IMR-90 (cell line): Measurements from ENCODE around the gene CD3E. TPM values are rescaled to one million over a fixed set of nuclear protein-coding genes. Genes with fewer than 3 reads are reported as not detected.

ENCODE experiments used
- ATAC-seq: fragments of 200-7000 bp; cut with Tn5 transposase; 2 replicates; pipeline ENCODE4 v1.9.1; 2020; ENCODE audit warnings: low read depth, mild to moderate bottlenecking, moderate library complexity
- BruUV-seq: library from RNA; stranded (reverse); fragments of 400-500 nt; replicated peaks from 2 replicates; lab custom pipeline; 2021; lab: Mats Ljungman, UMichigan
- CTCF ChIA-PET: fragments of 300-600 bp; formaldehyde crosslinking; extraction: SDS; loops from one replicate; lab custom pipeline; 2021; ENCODE audit warnings: antibody characterized with exemption; lab: Yijun Ruan, JAX
- POLR2A ChIA-PET: fragments of 300-600 bp; sonication (Branson Sonifier 250); formaldehyde crosslinking; loops from one replicate; lab custom pipeline; 2022; ENCODE audit warnings: antibody characterized with exemption; ENCODE audit not compliant: unreplicated experiment; lab: Charles Lee
- DNase-seq: peaks from one replicate; pipeline ENCODE4 v3.0.0; 2013
- H2AFZ ChIP-seq: replicated peaks from 2 replicates; pipeline ENCODE3; 2013; ENCODE audit warnings: low read length, mild to moderate bottlenecking; ENCODE audit not compliant: poor library complexity
- H2AK5ac ChIP-seq: 2 replicates; pipeline ENCODE4 v1.6.1; 2013; ENCODE audit warnings: low read depth, low read length, inconsistent platforms
- H2AK9ac ChIP-seq: replicated peaks from 2 replicates; pipeline ENCODE3; 2013; ENCODE audit warnings: mild to moderate bottlenecking, low read depth, low read length, moderate library complexity; ENCODE audit not compliant: poor library complexity
- H2BK120ac ChIP-seq: 2 replicates; pipeline ENCODE4 v1.6.1; 2013; ENCODE audit warnings: low read depth, low read length, inconsistent platforms
- H2BK15ac ChIP-seq: 3 replicates; pipeline ENCODE4 v1.6.1; 2013; ENCODE audit warnings: low read depth, low read length, inconsistent platforms
- H2BK20ac ChIP-seq: 2 replicates; pipeline ENCODE4 v1.6.1; 2013; ENCODE audit warnings: low read depth, mild to moderate bottlenecking, inconsistent platforms, low read length, moderate library complexity
- H2BK5ac ChIP-seq: 2 replicates; pipeline ENCODE4 v1.6.1; 2013; ENCODE audit warnings: mild to moderate bottlenecking, low read depth, low read length, inconsistent platforms; ENCODE audit not compliant: poor library complexity, severe bottlenecking
- H3K14ac ChIP-seq: replicated peaks from 2 replicates; pipeline ENCODE4 v1.6.1; 2013; ENCODE audit warnings: low read depth, low read length, inconsistent platforms
- H3K18ac ChIP-seq: 2 replicates; pipeline ENCODE4 v1.6.1; 2013; ENCODE audit warnings: low read depth, low read length, control low read depth
- H3K23ac ChIP-seq: 2 replicates; pipeline ENCODE4 v1.6.1; 2013; ENCODE audit warnings: low read depth, low read length, inconsistent platforms
- H3K27ac ChIP-seq: 2 replicates; pipeline ENCODE4 v1.5.1; 2013; ENCODE audit warnings: mild to moderate bottlenecking, control low read depth, low read length; ENCODE audit not compliant: insufficient read depth
- H3K27me3 ChIP-seq: 2 replicates; pipeline ENCODE4 v1.6.1; 2013; ENCODE audit warnings: low read length; ENCODE audit not compliant: control insufficient read depth, insufficient read depth
- H3K36me3 ChIP-seq: 2 replicates; pipeline ENCODE4 v1.6.1; 2013; ENCODE audit warnings: low read length, mixed read lengths; ENCODE audit not compliant: control insufficient read depth, insufficient read depth
- H3K4ac ChIP-seq: 2 replicates; pipeline ENCODE4 v1.6.1; 2013; ENCODE audit warnings: low read depth, low read length, inconsistent platforms
- H3K4me1 ChIP-seq: 2 replicates; pipeline ENCODE4 v1.6.1; 2013; ENCODE audit warnings: low read length, mixed read lengths; ENCODE audit not compliant: control insufficient read depth, insufficient read depth
- H3K4me2 ChIP-seq: 2 replicates; pipeline ENCODE4 v1.6.1; 2013; ENCODE audit warnings: low read depth, mild to moderate bottlenecking, control low read depth, low read length, moderate library complexity
- H3K4me3 ChIP-seq: 2 replicates; pipeline ENCODE4 v1.5.1; 2013; ENCODE audit warnings: low read depth, mild to moderate bottlenecking, control low read depth, low read length, moderate library complexity; ENCODE audit not compliant: insufficient read depth
- H3K56ac ChIP-seq: 2 replicates; pipeline ENCODE4 v1.6.1; 2013; ENCODE audit warnings: low read length, inconsistent platforms; ENCODE audit not compliant: insufficient read depth; ENCODE audit errors: extremely low read depth
- H3K79me1 ChIP-seq, 2 experiments: 2 replicates each; pipeline ENCODE4 v1.6.1; 2013; ENCODE audit warnings: low read length in 2 of 2, inconsistent platforms in 1 of 2, low read depth in 1 of 2
- H3K9ac ChIP-seq: 2 replicates; pipeline ENCODE4 v1.6.1; 2013; ENCODE audit warnings: low read depth, low read length, control low read depth
- H3K9me1 ChIP-seq: 2 replicates; pipeline ENCODE4 v1.6.1; 2013; ENCODE audit warnings: low read length, inconsistent platforms; ENCODE audit not compliant: insufficient read depth
- H3K9me3 ChIP-seq: 2 replicates; pipeline ENCODE4 v1.6.1; 2013; ENCODE audit warnings: low read length; ENCODE audit not compliant: control insufficient read depth, insufficient read depth
- H4K20me1 ChIP-seq: 2 replicates; pipeline ENCODE4 v1.6.1; 2013; ENCODE audit warnings: low read length, inconsistent platforms; ENCODE audit not compliant: insufficient read depth
- H4K5ac ChIP-seq: 2 replicates; pipeline ENCODE4 v1.6.1; 2013; ENCODE audit warnings: mild to moderate bottlenecking, low read depth, low read length, control low read depth
- H4K8ac ChIP-seq, 2 experiments: 2 replicates each; pipeline ENCODE4 v1.6.1; 2013; ENCODE audit warnings: low read depth in 2 of 2, low read length in 2 of 2, control low read depth in 1 of 2, inconsistent platforms in 1 of 2
- H4K91ac ChIP-seq: 2 replicates; pipeline ENCODE4 v1.6.1; 2013; ENCODE audit warnings: low read depth, low read length, inconsistent platforms; ENCODE audit not compliant: insufficient read depth
- BHLHE40 ChIP-seq: fragments of 150-350 bp; IDR thresholded peaks from 2 replicates; pipeline ENCODE4 v1.6.1; 2016; ENCODE audit warnings: mild to moderate bottlenecking, low read depth, low read length
- USF2 ChIP-seq: fragments of 150-350 bp; IDR thresholded peaks from 2 replicates; pipeline ENCODE4 v1.6.1; 2017; ENCODE audit warnings: mild to moderate bottlenecking, antibody characterized with exemption, low read length, low read depth
- WGBS, 2 experiments: methylation state at CpG; one replicate each; pipeline versions ENCODE4 v1.1.5 to v1.1.7; 2013; ENCODE audit warnings: missing lambda C conversion rate in 2 of 2; ENCODE audit not compliant: insufficient read length in 1 of 2; ENCODE audit errors: extremely low coverage in 2 of 2; 5-methylcytosine and 5-hydroxymethylcytosine counted together
- dilution Hi-C: fragments of 300-500 bp; cut with HindIII; formaldehyde crosslinking; loops from one replicate; pipeline ENCODE4 v1.14.3; 2018; ENCODE audit warnings: low sequenced_read_pairs; ENCODE audit not compliant: unreplicated experiment
- in situ Hi-C: fragments of 300-500 bp; cut with MboI; formaldehyde crosslinking; loops from 3 replicates; pipeline ENCODE4 v1.14.3; 2019; ENCODE audit warnings: low sequenced_read_pairs, inconsistent platforms, mixed read lengths
- intact Hi-C: fragments of 100-400 bp; cut with micrococcal nuclease; formaldehyde crosslinking; loops from 2 replicates; pipeline ENCODE4 v1.10.0; 2022
- polyA plus RNA-seq, 3 experiments: library from polyadenylated mRNA; depleted of rRNA; stranded (reverse); fragments of >200 nt; gene quantifications; 2 replicates each; pipeline ENCODE4 v1.2.3, GENCODE V29; 2012; ENCODE audit warnings: low replicate concordance in 1 of 3
- total RNA-seq: library from RNA; depleted of rRNA; stranded (reverse); fragments of >200 nt; gene quantifications from 2 replicates; pipeline ENCODE4 v1.2.3, GENCODE V29; 2012

Gene CD3E
- total and polyA plus RNA-seq, 2 of the 4 experiments (the other 2 are of a cell fraction), result not detected

- Histone ChIP-seq H3K18ac (no peak overlapping the region), H3K27ac (no peak overlapping the region), H2BK5ac (no peak overlapping the region), H2BK120ac (no peak overlapping the region), H3K36me3 (no peaks in the 10 kb centered on the region), H2BK20ac (no peak overlapping the region), H3K14ac (no peak overlapping the region), H3K9me1 (no peaks in the 10 kb centered on the region), H3K23ac (no peak overlapping the region), H3K9ac (no peak overlapping the region), H2AK9ac (no peak overlapping the region), H2BK15ac (no peak overlapping the region), H3K4ac (no peak overlapping the region), H3K4me1 (no peaks in the 10 kb centered on the region), H4K5ac (no peak overlapping the region), H3K4me3 (no peak overlapping the region), H3K27me3 (no peaks in the 10 kb centered on the region), H4K8ac (no peak overlapping the region), H3K9me3 (no peaks in the 10 kb centered on the region), H2AK5ac (no peak overlapping the region), H3K56ac (no peak overlapping the region), H2AFZ (no peak overlapping the region), H3K4me2 (no peak overlapping the region), H4K20me1 (no peaks in the 10 kb centered on the region), H4K91ac (no peak overlapping the region), H3K79me1 (no peaks in the 10 kb centered on the region)
- ChIA-PET CTCF (no interaction called here), POLR2A (no interaction called here)
- WGBS, 2 experiments, result no CpG with 5 or more reads among the region's 5 CpGs
- no peak for DNase-seq
- dilution Hi-C loops (no loop called here), intact Hi-C loops (no loop called here), in situ Hi-C loops (no loop called here)
- ATAC-seq, result no peak
- BruUV-seq, result no TSS peak
- TF ChIP-seq BHLHE40, result no peak
- no peak for TF ChIP-seq USF2
Measured at GRCh38 chr11:118283037-118283636, 21.4 kb upstream of the CD3E start.
